ENCODE measurements around the gene CIB4. TPM values are rescaled to one million over a fixed set of nuclear protein-coding genes. Genes with fewer than 3 reads are reported as not detected.

Gene CIB4
- total and polyA plus RNA-seq, 9 of the 15 experiments (the other 6 are each of a cell fraction or from before 2014, with no cell fraction given), result not detected

DNA sequence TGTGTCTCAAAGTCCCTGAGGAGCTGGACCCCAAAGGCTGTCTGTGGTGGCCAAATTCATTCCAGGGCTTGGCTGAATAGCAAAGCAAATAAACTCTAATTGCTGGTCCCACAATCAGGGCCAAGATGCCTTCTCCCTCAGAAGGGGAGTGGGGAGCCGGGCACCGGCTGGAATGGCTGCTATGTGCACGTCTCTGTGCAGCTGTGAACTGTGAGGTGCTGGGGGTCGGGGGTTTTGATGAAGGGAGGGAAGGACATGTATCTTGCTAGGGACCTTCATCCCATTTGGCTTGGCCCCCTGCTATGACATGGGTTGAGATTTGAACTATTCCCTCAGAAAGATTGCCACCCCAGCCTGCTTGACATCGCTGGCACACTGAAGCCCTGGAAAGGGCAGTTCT, 60.4 kb downstream of the CIB4 start (continued):
- TF ChIP-seq, protein P1, sequence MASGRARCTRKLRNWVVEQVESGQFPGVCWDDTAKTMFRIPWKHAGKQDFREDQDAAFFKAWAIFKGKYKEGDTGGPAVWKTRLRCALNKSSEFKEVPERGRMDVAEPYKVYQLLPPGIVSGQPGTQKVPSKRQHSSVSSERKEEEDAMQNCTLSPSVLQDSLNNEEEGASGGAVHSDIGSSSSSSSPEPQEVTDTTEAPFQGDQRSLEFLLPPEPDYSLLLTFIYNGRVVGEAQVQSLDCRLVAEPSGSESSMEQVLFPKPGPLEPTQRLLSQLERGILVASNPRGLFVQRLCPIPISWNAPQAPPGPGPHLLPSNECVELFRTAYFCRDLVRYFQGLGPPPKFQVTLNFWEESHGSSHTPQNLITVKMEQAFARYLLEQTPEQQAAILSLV (tag; IDR thresholded peaks at IDR 0.05), result no peak
- TF ChIP-seq ZNF764 (CRISPR knock-in tag; IDR thresholded peaks at IDR 0.05; ENCODE audit: low read depth), result no peak
- TF ChIP-seq FOXA1 (IDR thresholded peaks at IDR 0.05; ENCODE audit: borderline replicate concordance), result no peak
- no peak for TF ChIP-seq ZNF143 (CRISPR knock-in tag; IDR thresholded peaks at IDR 0.05)
- no peak for TF ChIP-seq SRSF9 (IDR thresholded peaks at IDR 0.05; ENCODE audit: borderline replicate concordance, low read depth, low read length)
- TF ChIP-seq KHSRP (IDR thresholded peaks at IDR 0.05), result no peak

DNA sequence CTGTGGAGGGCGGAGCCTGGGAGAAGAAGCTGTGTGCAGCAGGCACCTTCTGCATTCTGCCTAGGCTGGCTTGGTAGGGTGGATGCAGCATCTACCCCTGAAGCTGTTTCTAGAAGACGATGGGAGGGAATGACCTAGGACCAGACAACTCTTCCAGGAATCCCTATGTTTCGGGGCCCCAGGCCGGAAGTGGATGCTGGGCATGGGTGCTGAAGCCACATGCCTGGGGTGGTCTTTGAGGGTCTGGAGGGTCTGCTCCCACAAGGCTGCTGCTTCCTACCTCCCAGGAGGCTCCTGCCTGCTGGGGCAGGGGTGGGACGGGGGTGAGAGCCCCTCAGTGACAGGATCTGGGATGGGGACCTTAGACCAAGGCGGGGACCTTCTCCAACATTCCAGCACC, 61.0 kb downstream of the CIB4 start:
- Histone ChIP-seq H3K4me2 (ENCODE audit: insufficient read depth, low read length) (no peak overlapping the region), H3K9me1 (ENCODE audit: control insufficient read depth, insufficient read depth, low read length) (no peaks in the 10 kb centered on the region), H3K9ac (ENCODE audit: insufficient read depth in 1 of 2, low read depth in 2 of 2, low read length in 2 of 2) (no peak overlapping the region), H3K4me3 (no peak overlapping the region), H3K9me3 (replicated peaks; ENCODE audit: control insufficient read depth, insufficient read depth, low read depth, low read length) (no peaks in the 10 kb centered on the region), H2AFZ (ENCODE audit: low read depth, low read length) (no peak overlapping the region), H3K79me2 (ENCODE audit: control insufficient read depth, insufficient read depth, low read length) (no peaks in the 10 kb centered on the region), H3K27me3 (ENCODE audit: control insufficient read depth in 2 of 2, insufficient read depth in 2 of 2, low read length in 2 of 2) (peaks cover 35 to 96% of the 10 kb centered on the region in 2 experiments), H3K27ac (ENCODE audit: extremely low read depth, low read depth, low read length) (no peak overlapping the region), H3K4me1 (replicated peaks in 1 of 2; ENCODE audit: control insufficient read depth in 2 of 2, insufficient read depth in 2 of 2, low read length in 2 of 2) (no peaks in the 10 kb centered on the region), H3K36me3 (ENCODE audit: control insufficient read depth, insufficient read depth, low read length) (no peaks in the 10 kb centered on the region), H4K20me1 (replicated peaks; ENCODE audit: control insufficient read depth, insufficient read depth, low read length) (peaks cover 7% of the 10 kb centered on the region; the same call in 1 of the 2 replicates)
- DNase-seq (ENCODE audit: extremely low read depth in 1 of 4, low spot score in 3 of 4) (no peak), ATAC-seq (no peak), FAIRE-seq (no peak)
- BruUV-seq (replicated peaks), result no TSS peak
- in situ Hi-C loops (cut with MboI) (no loop called here), intact Hi-C loops (cut with micrococcal nuclease) (no loop called here)
- POLR2A ChIA-PET, result interaction anchor here (0.6 to 0.8 kb wide), 2 partner anchors 12 to 141 kb away, joined by 3 to 5 read pairs; no protein-coding TSS in a partner anchor
- WGBS (ENCODE audit: insufficient coverage, low coverage, missing lambda C conversion rate), result 2% methylated on average over 6 of the region's 6 CpGs
- TF ChIP-seq MTA2 (IDR thresholded peaks at IDR 0.05; ENCODE audit: low read depth) (no peak), AFF1 (IDR thresholded peaks at IDR 0.05; ENCODE audit: low read depth in 1 of 2, partially characterized antibody in 2 of 2) (no peak), SIN3B (IDR thresholded peaks at IDR 0.05; ENCODE audit: low read depth) (no peak), BHLHE40 (IDR thresholded peaks at IDR 0.05; ENCODE audit: low read length) (no peak), ZNF197 (CRISPR knock-in tag; IDR thresholded peaks at IDR 0.05; ENCODE audit: low read depth) (no peak), TFAM (CRISPR knock-in tag; conservative IDR thresholded peaks at IDR 0.05) (no peak), POLR2B (IDR thresholded peaks at IDR 0.05; ENCODE audit: low read depth, partially characterized antibody) (no peak), ZNF224 (CRISPR knock-in tag; IDR thresholded peaks at IDR 0.05) (no peak), CXXC5 (CRISPR knock-in tag; IDR thresholded peaks at IDR 0.05) (no peak), POLR2A (conservative IDR thresholded peaks at IDR 0.05) (no peak), ZNF639 (CRISPR knock-in tag; conservative IDR thresholded peaks at IDR 0.05 in 1 of 2, IDR thresholded peaks at IDR 0.05 in 1 of 2) (no peak)
- CTCF ChIA-PET (ENCODE audit: low intra/inter-chr PET ratio), result no interaction called here
